Measurements from ENCODE around the gene HSPA1L.
"Not testable (repeated sequence)": the region's sequence is repeated elsewhere in the genome, so short reads cannot be mapped to it uniquely, and the experiment has no call there.

Gene HSPA1L

GRCh38 chr6:31815025-31815838, at the start of gene HSPA1L, which contains the start of gene HSPA1A:
Gene HSPA1L (minus strand): TSS chr6:31815283. CDS start chr6:31811972, 3,311 bp downstream.
Gene HSPA1A (plus strand): TSS chr6:31815543. CDS start chr6:31815757, 214 bp downstream.
- in situ Hi-C loops (cut with MboI; ENCODE audit: low pct_unique_long_range_greater_than_20kb, low sequenced_read_pairs, unreplicated experiment): no loop called here
- peak; percentile 91 for DNase-seq (ENCODE audit: low spot score)
- TF ChIP-seq, protein P1, sequence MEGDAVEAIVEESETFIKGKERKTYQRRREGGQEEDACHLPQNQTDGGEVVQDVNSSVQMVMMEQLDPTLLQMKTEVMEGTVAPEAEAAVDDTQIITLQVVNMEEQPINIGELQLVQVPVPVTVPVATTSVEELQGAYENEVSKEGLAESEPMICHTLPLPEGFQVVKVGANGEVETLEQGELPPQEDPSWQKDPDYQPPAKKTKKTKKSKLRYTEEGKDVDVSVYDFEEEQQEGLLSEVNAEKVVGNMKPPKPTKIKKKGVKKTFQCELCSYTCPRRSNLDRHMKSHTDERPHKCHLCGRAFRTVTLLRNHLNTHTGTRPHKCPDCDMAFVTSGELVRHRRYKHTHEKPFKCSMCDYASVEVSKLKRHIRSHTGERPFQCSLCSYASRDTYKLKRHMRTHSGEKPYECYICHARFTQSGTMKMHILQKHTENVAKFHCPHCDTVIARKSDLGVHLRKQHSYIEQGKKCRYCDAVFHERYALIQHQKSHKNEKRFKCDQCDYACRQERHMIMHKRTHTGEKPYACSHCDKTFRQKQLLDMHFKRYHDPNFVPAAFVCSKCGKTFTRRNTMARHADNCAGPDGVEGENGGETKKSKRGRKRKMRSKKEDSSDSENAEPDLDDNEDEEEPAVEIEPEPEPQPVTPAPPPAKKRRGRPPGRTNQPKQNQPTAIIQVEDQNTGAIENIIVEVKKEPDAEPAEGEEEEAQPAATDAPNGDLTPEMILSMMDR (IDR thresholded peaks at IDR 0.05; ENCODE audit: extremely low read depth, insufficient read depth, missing control alignments): no peak

GRCh38 chr6:31864818-31865204, 49.7 kb upstream of the HSPA1L start:
- TF ChIP-seq, protein P1 (IDR thresholded peaks at IDR 0.05; ENCODE audit: extremely low read depth, insufficient read depth, missing control alignments): no peak
- DNase-seq (ENCODE audit: low spot score): no peak
- in situ Hi-C loops (cut with MboI; ENCODE audit: low pct_unique_long_range_greater_than_20kb, low sequenced_read_pairs, unreplicated experiment): no loop called here

- in situ Hi-C loops (cut with MboI; ENCODE audit: low pct_unique_long_range_greater_than_20kb, low sequenced_read_pairs, unreplicated experiment): not testable (repeated sequence)
These were observed 49.1 kb upstream of the HSPA1L start for GRCh38 chr6:31864123-31864562.

DNA sequence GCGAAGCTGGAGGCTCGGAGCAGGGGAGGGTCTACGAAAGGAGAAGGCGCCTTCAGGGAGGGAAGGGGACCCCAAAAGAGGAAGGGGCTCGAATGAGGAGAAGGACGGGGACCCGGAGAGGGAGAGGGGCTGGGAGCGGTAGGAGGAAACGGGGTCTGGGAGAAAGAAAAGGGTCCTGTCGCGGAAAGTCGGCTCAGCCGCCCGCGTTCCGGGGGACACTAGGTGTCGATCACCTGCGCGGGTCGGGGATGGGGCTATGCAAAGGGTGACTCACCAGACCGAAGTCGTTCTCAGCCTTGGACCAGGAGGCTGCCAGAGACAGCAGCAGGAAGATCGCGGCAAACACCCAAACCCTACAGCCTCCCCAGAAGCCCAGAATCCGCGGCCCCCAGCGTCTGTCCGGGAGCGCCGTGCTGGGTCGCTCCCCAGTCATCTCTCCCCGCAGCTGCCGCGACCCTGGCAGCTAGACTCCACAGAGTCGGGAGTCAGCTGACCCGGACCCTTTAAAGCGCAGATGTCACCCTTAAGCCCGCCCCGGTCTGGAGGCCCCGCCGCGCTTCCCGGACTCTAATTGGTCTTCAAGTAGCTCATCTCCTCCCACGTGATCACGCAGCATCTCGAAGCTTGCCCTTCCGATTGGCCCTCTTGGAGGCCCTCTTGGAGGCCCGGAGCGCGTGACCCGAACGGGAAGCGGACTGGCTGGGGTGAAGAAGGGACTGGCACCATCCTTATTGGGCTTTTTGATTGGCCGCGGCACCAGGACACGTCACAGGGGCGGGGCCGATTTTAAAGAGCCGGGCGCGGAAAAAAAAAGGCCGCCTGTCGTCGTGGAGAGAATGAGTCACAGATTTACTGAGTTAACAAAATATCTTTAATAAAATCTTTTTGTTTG, 47.5 kb upstream of the HSPA1L start, which contains the start of gene NEU1:
TSS of gene NEU1 (minus strand) at position 478 of the 892 bp plus-strand sequence. CDS start at position 433, 45 bp downstream.
- DNase-seq (ENCODE audit: low spot score): peak; percentile 99
- in situ Hi-C loops (cut with MboI; ENCODE audit: low pct_unique_long_range_greater_than_20kb, low sequenced_read_pairs, unreplicated experiment): no loop called here
- TF ChIP-seq, protein P1 (IDR thresholded peaks at IDR 0.05; ENCODE audit: extremely low read depth, insufficient read depth, missing control alignments): no peak

More at GRCh38 chr6:31864123-31864562, 49.1 kb upstream of the HSPA1L start:
- not testable (repeated sequence) for DNase-seq (ENCODE audit: low spot score)

DNA sequence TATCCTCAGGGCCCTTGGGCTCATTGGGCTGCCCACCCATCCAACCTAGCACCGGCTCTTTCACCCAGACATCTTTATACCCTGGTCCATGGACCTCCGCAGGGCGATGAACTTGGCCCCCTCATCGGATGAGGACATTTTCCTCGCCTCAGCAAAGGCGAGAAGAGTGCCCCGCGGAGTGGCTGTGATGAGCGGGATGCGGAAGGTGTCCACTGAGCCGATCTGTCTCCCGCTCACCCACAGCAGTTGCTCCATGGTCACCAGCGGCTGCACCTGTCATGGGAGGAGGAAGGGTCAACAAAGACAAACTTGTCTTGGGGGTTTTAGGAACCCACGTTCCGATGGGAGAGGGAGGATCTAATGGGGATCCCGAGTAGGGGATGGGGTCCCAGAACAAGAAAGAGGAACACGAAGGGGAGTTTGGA, 46.8 kb upstream of the HSPA1L start:
- in situ Hi-C loops (cut with MboI; ENCODE audit: low pct_unique_long_range_greater_than_20kb, low sequenced_read_pairs, unreplicated experiment): no loop called here
- DNase-seq (ENCODE audit: low spot score): no peak
- TF ChIP-seq, protein P1 (IDR thresholded peaks at IDR 0.05; ENCODE audit: extremely low read depth, insufficient read depth, missing control alignments): no peak

DNA sequence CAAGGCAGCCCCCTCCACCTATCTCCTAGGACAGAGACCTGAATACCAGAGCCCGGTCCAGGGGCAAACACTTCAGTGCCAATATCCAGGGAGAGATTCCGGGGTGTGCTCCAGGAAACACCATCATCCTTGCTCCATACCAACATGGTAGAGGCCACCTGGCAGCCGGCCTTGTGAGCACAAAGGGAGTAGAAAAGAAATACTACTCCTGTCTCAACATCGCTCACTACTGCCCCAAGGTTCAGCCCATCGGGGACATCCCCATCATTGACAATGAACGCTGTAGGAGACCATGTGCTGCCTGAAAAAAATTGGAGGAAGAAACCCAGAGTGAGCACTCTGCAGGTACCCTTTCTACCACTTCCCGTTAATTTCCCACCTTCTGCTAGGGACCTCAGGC, 46.1 kb upstream of the HSPA1L start:
- TF ChIP-seq, protein P1 (IDR thresholded peaks at IDR 0.05; ENCODE audit: extremely low read depth, insufficient read depth, missing control alignments): no peak
- no peak for DNase-seq (ENCODE audit: low spot score)
- in situ Hi-C loops (cut with MboI; ENCODE audit: low pct_unique_long_range_greater_than_20kb, low sequenced_read_pairs, unreplicated experiment): no loop called here

Data from GM13977 (cell line).